ENCODE results near the gene SEMA6A. TPM values are rescaled to one million over a fixed set of nuclear protein-coding genes. Genes with fewer than 3 reads are reported as not detected.
A peak's percentile ranks its signal among the peaks of the same experiment; 100 is the strongest.

Gene SEMA6A
- total RNA-seq, 6 experiments from 2014 or later, result 4.5 to 12.0 (median 8.4) TPM

GRCh38 chr5:116402235-116402634 is 172.4 kb downstream of the SEMA6A start:
- no peaks in the 10 kb centered on the region for H3K9me3 ChIP-seq
- H3K27ac ChIP-seq, result no peak overlapping the region
- no peak overlapping the region for H3K4me3 ChIP-seq
- TF ChIP-seq POLR2A (IDR thresholded peaks at IDR 0.05), result no peak
- TF ChIP-seq CTCF (IDR thresholded peaks at IDR 0.05), result no peak
- no peaks in the 10 kb centered on the region for H3K27me3 ChIP-seq
- 79% methylated on average over 5 of the region's 5 CpGs for WGBS (ENCODE audit: insufficient coverage, low coverage, low lambda C conversion rate, missing lambda C conversion rate)
- ATAC-seq, result no peak
- DNase-seq, result no peak
- intact Hi-C loops (cut with DNase I), result no loop called here
- H3K36me3 ChIP-seq, result no peaks in the 10 kb centered on the region
- no peaks in the 10 kb centered on the region for H3K4me1 ChIP-seq

GRCh38 chr5:116401576-116401975 is 173.0 kb downstream of the SEMA6A start:
- H3K4me1 ChIP-seq, result no peaks in the 10 kb centered on the region
- H3K27me3 ChIP-seq, result no peaks in the 10 kb centered on the region
- H3K9me3 ChIP-seq, result no peaks in the 10 kb centered on the region
- no peaks in the 10 kb centered on the region for H3K36me3 ChIP-seq
- DNase-seq (no peak), ATAC-seq (no peak)
- intact Hi-C loops (cut with DNase I), result no loop called here
- no peak overlapping the region for H3K4me3 ChIP-seq
- no peak overlapping the region for H3K27ac ChIP-seq
- TF ChIP-seq CTCF (IDR thresholded peaks at IDR 0.05) (no peak), POLR2A (IDR thresholded peaks at IDR 0.05) (no peak)
- WGBS (ENCODE audit: insufficient coverage, low coverage, low lambda C conversion rate, missing lambda C conversion rate), result 89% methylated on average over 10 of the region's 10 CpGs

DNA sequence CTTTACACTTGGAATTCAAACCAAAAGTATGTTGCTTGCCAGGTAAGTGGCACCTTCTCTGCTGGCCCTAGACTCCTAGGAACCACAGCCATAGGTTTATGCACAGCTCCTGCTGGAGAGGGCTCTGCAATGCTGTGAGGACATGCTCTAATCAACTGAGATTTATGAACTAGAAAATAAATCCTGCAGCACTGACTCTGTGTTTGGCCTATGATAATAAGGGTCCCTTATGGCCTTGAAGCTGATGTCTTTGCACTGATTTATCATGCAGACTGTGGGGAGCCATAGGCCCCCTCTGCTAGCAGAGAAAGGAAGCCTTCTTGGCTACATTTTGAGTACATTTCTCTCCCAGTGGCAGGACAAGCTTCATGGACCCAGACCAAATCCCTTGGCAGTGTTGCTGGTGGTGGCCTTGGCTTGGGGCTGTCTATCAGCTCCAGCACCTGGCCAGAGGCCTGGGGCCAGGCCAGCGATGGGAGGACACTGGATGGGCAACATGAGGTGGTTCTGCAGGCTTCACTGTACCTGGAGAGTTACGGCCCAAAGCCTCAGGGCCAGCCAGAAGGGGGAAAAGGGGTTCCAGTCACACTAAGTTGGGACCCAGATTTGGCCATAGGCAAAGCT is 178.0 kb downstream of the SEMA6A start:
- Histone ChIP-seq H3K36me3 (no peaks in the 10 kb centered on the region), H3K4me1 (peaks cover 0 to 4% (median 0%) of the 10 kb centered on the region in 4 donors), H3K4me3 (no peak overlapping the region), H3K27me3 (no peaks in the 10 kb centered on the region), H3K27ac (no peak overlapping the region), H3K9me3 (no peaks in the 10 kb centered on the region)
- DNase-seq, result peak in 2 of 3 donors; percentile 63 to 76
- TF ChIP-seq CTCF (IDR thresholded peaks at IDR 0.05) (no peak), POLR2A (IDR thresholded peaks at IDR 0.05) (no peak)
- ATAC-seq, result peak in 3 of 4 donors; percentile 29 to 95 (median 46)
- no CpG with 5 or more reads among the region's 2 CpGs for WGBS (ENCODE audit: insufficient coverage, low coverage, low lambda C conversion rate, missing lambda C conversion rate)
- intact Hi-C loops (cut with DNase I), result no loop called here

- no peak for DNase-seq
- no peak overlapping the region for H3K27ac ChIP-seq
Observed at GRCh38 chr5:116395631-116396203, 178.9 kb downstream of the SEMA6A start.

More at GRCh38 chr5:116395631-116396203, 178.9 kb downstream of the SEMA6A start:
- Histone ChIP-seq H3K27me3 (no peaks in the 10 kb centered on the region), H3K4me1 (peaks cover 0 to 4% (median 0%) of the 10 kb centered on the region in 4 donors), H3K9me3 (no peaks in the 10 kb centered on the region), H3K36me3 (no peaks in the 10 kb centered on the region), H3K4me3 (no peak overlapping the region)
- 53% methylated on average over 4 of the region's 4 CpGs for WGBS (ENCODE audit: insufficient coverage, low coverage, low lambda C conversion rate, missing lambda C conversion rate)
- intact Hi-C loops (cut with DNase I), result no loop called here
- peak; percentile 6 to 46 (median 40) for ATAC-seq
- TF ChIP-seq POLR2A (IDR thresholded peaks at IDR 0.05), result no peak
- no peak for TF ChIP-seq CTCF (IDR thresholded peaks at IDR 0.05)

All from right lobe of liver (tissue), 6 donors.